ENCODE results near the gene CXCL16.
"Not testable (repeated sequence)": the region's sequence is repeated elsewhere in the genome, so short reads cannot be mapped to it uniquely, and the experiment has no call there.

The CXCL16 gene

GRCh38 chr17:4709794-4710692 is 29.7 kb downstream of the CXCL16 start, which contains the start of gene ARRB2:
Gene ARRB2 (plus strand): TSS chr17:4710632. CDS start chr17:4710722, 90 bp downstream.
- peak; percentile 97 for DNase-seq (ENCODE audit: low read depth)
- H3K4me3 ChIP-seq (ENCODE audit: low read length) = peak within 1 kb of the TSS; percentile 59
- peak; percentile 76 for TF ChIP-seq CTCF (IDR thresholded peaks at IDR 0.05; ENCODE audit: insufficient read depth, low read depth, low read length, missing control alignments)

DNA sequence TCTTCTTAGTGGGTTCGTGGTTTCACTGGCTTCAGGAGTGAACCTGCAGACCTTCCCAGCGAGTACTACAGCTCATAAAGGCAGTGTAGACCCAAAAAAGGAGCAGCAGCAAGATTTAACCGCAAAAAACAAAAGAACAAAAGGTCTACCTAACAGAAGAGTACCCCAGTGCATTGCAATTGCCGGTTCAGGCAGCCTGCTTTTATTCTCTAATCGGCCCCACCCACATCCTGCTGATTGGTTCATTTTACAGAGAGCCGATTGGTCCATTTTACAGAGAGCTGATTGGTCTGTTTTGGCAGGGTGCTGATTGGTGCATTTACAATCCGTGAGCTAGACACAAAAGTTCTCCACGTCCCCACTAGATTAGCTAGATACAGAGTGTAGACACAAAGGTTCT is 31.3 kb downstream of the CXCL16 start:
- no peak for DNase-seq (ENCODE audit: low read depth)
- H3K4me3 ChIP-seq (ENCODE audit: low read length) = no peak overlapping the region
- no peak for TF ChIP-seq CTCF (IDR thresholded peaks at IDR 0.05; ENCODE audit: insufficient read depth, low read depth, low read length, missing control alignments)

DNA sequence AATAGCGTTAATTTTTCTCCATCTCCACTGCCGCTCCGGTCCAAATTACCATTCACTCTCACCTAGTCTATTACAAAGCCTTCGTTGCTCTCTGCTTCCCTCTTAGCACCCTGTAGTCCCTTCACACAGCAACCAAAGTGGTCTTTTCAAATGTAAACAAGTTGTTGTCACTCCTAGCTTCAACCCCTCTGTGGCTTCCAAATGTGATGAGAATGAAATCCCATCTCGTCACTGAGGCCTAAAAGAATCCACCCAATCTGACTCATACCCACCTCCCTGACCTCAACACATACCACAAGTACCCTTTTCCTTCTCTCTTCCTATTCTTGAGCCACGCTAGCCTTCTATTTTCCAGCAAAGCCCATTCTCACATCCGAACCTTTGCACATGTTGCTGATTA is 33.6 kb downstream of the CXCL16 start:
- no peak for DNase-seq (ENCODE audit: low read depth)
- no peak for TF ChIP-seq CTCF (IDR thresholded peaks at IDR 0.05; ENCODE audit: insufficient read depth, low read depth, low read length, missing control alignments)
- no peak overlapping the region for H3K4me3 ChIP-seq (ENCODE audit: low read length)

DNA sequence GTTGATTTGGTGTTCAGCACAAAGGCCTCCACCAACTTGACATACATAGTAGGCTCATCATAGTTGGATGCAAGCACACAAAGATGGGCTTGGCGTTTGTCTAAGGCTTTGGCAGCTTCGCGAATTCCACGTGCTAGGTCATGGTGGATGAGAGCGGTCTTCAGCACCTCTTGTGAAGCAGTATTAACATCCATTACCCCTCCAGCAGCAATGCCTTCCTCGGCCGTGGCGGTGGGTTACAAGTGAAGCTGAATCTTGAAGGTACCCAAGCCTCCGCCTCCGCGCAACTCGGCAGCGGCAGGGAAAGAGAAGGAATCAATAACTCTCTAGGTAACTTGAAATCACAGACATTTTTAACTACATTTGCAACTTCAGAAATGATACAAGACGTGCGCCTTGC is 34.7 kb downstream of the CXCL16 start:
- no peak for TF ChIP-seq CTCF (IDR thresholded peaks at IDR 0.05; ENCODE audit: insufficient read depth, low read depth, low read length, missing control alignments)
- no peak for DNase-seq (ENCODE audit: low read depth)
- H3K4me3 ChIP-seq (ENCODE audit: low read length) = peak overlapping the region; percentile 95

- DNase-seq (ENCODE audit: low read depth) = not testable (repeated sequence)
- H3K4me3 ChIP-seq (ENCODE audit: low read length) = peak overlapping the region; percentile 95
These were observed 35.2 kb downstream of the CXCL16 start for GRCh38 chr17:4704574-4704907.

DNA sequence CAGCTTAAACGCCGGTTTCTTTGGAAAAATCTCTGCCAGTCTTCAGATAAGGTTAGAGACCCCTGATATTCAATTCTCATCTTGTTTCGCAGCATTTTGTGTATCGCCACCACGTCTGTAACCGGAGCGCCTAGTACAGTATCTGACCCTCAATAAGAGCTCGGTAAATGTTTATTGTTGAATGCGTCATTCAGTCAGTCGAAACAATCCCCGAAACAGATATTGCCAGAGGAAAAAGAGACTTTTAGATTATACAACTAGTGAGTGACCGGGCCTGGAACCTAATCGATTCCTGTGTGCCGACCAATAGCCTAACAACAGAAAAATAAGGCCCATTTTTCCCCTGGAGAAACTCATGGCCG is 36.4 kb downstream of the CXCL16 start:
- H3K4me3 ChIP-seq (ENCODE audit: low read length) = peak overlapping the region; percentile 95
- TF ChIP-seq CTCF (IDR thresholded peaks at IDR 0.05; ENCODE audit: insufficient read depth, low read depth, low read length, missing control alignments) = no peak
- DNase-seq (ENCODE audit: low read depth) = no peak

DNA sequence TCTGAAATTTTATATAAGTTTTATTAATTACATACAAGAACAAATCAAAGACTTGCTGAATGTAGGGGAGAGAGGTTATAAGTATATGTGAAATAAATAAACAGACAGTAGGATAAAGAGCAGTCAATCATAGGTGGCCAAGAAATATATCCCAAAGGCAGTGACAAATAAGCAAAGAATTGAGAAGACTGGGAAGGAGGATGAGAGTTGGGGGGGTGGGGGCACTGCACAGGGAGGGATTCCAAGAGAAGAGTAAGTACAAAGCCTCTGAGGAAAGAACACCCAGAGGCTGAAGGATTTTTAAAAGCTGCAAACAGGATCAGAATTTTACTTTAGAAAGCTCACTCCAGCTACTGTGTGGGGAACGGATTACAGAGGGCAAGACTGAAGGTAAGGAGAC is 38.6 kb downstream of the CXCL16 start:
- no peak for DNase-seq (ENCODE audit: low read depth)
- H3K4me3 ChIP-seq (ENCODE audit: low read length) = no peak overlapping the region
- TF ChIP-seq CTCF (IDR thresholded peaks at IDR 0.05; ENCODE audit: insufficient read depth, low read depth, low read length, missing control alignments) = no peak

GRCh38 chr17:4699401-4700056 is 40.2 kb downstream of the CXCL16 start:
- DNase-seq (ENCODE audit: low read depth); H3K4me3 ChIP-seq (ENCODE audit: low read length): not testable (repeated sequence)

Measured in epithelial cell of esophagus (primary cell).